ENCODE measurements around the gene FSTL5. TPM values are rescaled to one million over a fixed set of nuclear protein-coding genes. Genes with fewer than 3 reads are reported as not detected.

Gene FSTL5
- polyA plus RNA-seq, 5 donors, result 0.22 to 0.81 (median 0.33) TPM

DNA sequence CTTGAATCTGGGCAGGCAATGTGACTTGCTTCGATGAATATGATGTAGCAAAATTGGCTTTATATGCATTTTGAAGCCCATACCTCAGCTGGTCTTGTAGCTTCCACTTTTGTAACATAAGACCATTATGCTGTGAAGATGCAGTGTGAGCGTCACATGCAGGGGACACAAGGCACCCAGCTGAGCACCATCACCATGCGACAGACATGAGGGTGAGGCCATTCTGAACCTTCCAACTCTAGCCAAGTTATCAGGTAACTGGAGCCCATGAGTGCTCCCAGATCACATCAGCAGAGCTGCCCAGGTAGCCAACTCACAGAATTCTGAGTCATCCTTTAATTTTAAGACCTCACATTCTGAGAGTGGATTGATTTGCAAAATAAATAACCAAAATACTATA is 705.9 kb downstream of the FSTL5 start:
- DNase-seq, result no peak

DNA sequence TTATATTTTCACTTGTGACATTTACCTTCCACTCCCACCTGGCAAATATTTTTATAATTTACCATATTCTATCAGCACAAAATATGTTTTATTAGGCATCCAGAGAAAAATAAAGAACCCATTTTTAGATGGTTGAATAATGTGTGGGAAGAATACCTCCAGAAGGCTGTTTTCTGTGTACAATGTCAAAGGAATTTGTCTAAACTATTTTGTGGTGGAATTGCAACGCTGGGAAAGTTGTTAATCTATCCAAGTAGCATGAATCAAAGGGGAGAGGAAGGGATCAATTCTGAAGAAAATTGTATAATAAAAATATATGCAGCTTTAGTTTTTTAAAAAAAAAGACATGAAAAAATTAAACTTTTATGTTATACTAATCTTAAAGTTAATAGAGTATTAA is 706.5 kb downstream of the FSTL5 start:
- no peak for DNase-seq

DNA sequence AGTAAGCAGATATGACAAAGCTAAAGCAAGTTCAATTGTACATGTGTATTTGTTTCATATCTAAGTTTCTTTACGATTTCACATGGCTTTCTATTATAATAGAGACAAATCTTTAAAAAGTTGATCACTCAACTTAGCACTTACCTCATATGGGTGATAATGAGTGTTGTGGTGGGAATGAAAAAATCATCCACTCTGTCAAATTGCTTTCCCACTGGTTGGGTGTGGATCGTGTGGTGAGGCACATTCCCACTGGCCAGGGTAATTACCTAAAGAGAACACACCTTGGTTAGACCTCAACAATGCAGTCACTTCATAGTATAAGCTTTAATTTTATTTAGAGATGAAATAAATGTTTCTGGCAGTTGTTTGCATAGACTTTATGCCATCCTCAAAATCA is 708.9 kb downstream of the FSTL5 start:
- DNase-seq, result no peak

DNA sequence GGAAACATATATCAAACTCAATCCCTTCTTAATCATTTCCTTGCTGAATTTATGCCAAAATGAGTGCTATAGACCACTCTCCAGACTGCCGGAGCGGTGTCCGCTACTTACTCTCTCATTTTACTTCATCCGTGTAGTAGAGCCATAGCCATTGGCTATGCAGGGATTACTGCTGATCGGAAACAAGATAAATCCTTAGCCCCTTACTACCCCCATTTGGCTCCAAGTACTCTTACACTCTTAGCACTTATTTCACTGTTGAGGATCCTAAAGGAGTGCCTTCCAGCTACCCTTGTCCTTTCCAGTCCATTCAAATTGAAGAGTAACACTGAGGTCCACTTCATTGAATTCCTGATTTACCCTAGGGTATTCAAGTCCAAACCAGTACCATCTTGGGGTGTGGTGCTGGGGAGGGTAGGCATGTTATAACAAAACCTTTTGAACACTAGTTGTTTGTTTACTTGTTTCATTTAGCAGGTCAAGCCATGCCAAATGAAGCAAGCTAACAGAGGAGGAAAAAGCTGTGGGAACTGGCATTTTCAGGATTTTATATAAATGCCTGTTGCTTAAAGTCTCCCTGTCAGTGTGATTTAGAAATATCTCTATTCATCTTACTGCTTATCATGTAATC is 715.1 kb downstream of the FSTL5 start:
- DNase-seq, result no peak

DNA sequence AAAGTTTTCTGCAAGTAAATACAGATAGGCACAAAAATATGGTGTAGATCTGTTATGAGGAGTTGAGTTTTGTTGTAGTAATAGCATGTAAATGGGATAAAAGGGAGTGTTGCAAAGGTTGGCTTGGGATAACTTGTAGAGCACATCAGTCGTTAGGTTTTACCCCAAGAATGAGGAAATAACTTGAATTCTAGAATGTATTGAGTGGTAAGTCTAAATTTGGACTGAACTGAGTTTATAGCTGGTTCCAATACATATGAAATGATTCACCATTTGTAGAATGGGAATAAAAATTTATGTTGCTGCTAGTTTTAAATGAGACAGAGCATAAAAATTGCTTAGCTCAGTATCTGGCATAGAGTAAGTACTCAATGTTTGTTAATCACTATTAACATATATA is 719.2 kb downstream of the FSTL5 start:
- DNase-seq, result no peak

DNA sequence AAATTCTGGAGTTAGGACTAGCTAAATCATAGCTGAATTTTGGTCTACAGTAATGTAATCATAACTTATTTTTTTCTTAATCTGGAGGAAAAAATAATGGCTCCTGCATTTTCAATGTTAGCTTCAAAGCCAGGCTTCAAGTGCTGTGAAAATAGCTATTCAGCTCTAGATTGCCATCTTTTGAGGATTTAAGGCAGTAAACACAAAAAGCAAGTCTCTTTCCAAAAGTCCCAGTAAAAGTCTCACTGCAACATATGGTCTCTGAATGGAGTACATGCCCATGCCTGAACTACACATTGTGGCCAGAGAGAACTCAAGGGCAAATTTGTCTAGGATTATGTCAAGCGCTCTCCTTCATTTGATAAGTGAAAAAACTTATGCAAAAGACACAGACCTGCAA is 720.9 kb downstream of the FSTL5 start:
- DNase-seq, result peak in 1 of 2 donors; percentile 1

DNA sequence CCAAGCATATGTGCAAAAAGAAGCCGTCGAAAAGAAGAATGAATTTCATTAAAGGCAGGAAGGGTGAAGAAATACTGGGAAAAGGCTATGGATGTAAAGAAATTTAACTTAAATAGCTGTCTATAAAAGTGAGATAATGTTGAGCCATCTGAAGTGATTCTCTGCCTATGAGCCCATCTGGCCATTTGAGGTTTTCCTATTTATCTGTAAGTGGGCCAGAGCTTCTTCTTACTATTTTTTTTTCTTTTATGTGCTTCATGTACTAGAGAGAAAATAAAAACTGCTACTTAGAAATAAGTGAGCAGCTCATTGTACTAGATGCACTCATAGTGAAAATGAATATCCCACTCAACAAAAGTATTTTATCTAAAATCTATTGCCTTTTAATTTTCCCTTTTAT is 725.7 kb downstream of the FSTL5 start:
- DNase-seq, result no peak

DNA sequence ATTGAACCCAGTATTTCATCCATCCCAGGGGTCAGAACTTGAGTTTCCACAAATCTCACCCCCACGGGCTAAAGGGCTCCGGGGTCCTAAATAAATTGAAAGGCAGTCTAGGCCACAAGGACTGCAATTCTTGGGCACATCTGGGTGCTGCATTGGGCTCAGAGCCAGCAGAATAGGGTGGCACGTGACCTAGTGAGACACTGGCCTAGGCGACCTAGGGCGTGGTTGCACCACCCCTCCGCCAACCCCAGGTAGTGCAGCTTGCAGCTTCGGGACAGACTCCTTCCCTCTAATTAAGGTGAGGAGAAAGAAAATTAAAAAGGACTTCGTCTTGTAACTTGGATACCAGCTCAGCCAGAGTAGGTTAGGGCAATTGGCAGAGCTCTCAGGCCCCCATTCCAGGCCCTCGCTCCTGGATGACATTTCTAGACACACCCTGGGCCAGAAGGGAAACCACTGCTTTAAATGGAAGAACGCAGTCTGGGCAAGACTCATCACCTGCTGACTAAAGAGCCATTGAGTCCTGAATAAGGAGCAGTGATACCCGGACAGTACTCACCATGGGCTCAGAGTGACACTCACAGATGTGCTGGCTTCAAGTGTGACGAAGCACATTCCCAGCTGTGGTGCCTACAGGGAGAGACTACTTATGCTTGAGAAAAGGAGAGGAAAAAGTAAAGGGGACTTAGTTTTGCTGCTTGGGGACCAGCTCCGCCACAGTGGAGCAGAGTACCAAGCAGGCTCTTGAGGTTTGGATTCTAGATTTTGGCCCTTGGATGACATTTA is 735.4 kb downstream of the FSTL5 start:
- DNase-seq, result no peak

DNA sequence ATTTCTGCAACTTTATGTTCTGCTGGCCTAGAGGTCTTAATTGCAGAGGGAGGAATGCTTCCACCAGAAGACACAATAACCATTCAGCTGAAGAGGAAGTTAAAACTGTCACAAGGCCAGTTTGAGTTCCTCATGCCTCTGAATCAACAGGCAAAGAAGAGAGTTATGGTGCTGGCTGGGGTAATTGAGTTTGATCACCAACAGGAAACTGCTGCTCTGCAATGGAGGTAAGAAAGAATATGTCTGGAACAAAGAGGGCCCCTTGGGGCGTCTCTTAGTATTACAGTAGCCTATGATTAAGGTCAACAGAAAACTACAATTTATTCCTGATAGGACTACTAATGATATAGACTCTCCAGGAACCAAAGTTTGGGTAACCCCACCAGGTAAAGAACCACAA is 744.0 kb downstream of the FSTL5 start:
- DNase-seq, result peak in 1 of 2 donors; percentile 7

DNA sequence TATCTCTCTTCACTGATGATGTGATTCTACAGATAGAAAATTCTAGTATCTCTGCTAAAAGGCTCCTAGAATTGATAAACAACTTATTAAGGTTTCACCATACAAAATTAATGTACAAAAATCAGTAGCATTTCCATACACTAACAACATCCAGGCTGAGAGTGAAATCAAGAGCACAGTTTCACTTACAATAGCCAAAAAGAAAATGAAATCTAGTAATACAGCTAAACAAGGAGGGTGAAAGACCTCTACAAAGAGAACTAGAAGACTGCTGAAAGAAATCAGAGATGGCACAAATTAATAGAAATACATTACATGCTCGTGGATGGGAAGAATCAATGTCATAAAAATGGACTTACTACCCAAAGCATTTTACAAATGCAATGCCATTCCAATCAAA is 751.9 kb downstream of the FSTL5 start:
- DNase-seq, result no peak

DNA sequence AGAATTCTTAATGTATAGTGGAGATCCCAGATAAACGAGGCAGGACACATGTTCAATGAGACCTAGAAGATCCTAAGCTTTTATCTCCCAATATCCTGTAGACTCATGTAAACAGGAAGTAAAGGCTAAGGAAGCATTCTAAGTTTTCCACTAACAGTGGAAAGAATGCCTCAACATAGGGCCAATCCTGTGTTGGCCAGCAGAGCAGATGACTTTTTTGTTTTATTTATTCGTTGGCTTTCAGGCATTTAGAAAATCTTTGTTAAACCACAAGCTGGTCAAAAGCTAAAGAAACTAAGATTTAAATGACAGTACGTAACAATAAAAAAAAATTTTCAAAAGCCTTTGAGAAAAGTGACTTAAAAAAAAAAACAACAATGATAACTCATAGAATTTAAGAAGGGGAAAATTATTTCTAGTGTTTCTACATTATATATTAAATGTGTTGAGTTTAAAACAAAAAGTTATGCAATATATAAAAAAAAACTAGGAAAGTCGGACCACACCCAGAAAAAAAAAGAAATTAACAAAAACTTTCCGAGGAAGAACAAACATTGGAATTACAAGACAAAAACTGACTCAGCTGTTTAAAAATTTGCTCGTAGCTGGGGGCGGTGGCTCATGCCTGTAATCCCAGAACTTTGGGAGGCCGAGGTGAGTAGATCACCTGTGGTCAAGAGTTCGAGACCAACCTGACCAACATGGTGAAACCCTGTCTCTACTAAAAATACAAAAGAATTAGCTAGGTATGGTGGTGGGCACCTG is 759.3 kb downstream of the FSTL5 start:
- no peak for DNase-seq

DNA sequence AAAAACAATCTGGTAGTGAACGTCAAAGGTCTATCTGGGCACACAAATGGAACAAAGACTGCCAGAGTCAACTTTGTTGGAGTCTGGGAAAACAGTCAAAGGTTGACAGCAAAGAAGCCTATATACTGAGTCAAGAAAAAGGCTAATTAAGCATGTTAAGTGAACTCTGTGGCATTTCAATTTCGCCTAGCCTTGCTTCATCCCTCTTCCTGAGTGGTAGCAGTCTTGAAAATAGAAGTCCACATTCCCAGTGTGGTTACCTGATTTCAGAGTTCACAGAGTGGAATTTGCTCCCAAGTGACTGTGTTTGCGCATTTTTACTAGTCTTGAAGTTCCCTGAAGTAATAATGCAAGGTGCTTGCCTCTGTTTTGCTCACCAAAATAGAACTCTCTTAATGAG is 760.0 kb downstream of the FSTL5 start:
- no peak for DNase-seq

DNA sequence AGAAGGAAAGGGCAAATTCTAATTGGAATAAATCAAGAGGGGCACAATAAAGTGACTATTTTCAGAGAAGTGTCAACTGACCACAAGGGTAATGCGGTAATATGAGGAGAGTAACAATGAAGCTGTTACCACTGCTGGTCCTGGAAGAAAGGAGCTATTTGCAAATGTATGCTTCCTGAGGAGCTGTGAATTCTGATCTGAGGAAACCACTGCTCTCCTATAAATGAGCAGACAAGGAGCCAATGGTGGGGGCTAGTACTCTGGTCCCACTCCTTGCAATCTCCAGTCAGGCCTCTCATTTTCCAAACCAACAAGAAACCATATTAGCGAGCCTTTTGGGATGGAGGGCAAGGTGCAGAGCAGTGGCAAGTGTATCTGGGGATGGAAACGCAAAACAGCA is 770.2 kb downstream of the FSTL5 start:
- DNase-seq, result no peak

DNA sequence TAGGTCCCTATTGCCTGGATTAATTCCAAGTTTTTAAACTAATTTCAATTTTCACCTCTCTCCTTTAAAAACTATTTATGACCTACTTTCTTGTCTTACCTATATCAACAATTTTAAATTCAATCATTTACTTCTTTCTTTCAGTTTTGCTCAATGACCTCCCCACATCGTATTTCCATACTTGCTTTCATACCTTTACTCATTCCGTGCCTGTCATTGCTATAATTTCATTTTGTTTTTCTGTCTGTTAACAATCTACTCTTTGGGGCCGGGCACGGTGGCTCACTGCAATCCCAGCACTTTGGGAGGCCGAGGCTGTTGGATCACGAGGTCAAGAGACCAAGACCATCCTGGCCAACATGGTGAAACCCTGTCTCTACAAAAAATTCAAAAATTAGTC is 781.1 kb downstream of the FSTL5 start:
- DNase-seq, result no peak

DNA sequence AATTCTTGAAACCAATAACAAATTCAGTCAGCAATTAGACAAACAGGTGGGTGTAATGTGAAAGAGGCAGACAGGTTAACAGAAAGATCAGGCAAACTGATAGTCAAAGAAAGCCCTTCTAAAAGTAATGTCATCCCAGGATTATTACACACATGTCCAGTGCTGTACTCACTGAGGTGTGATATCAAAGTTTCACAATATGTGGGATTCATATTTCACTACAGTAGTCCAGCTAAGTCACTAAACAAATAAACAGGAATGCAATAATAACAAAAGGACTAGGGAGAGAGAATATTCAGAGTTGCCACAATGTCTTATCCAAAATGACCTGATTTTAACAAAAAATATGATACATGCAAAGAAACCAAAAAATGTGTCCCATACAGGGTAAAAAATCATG is 787.5 kb downstream of the FSTL5 start:
- DNase-seq, result no peak

DNA sequence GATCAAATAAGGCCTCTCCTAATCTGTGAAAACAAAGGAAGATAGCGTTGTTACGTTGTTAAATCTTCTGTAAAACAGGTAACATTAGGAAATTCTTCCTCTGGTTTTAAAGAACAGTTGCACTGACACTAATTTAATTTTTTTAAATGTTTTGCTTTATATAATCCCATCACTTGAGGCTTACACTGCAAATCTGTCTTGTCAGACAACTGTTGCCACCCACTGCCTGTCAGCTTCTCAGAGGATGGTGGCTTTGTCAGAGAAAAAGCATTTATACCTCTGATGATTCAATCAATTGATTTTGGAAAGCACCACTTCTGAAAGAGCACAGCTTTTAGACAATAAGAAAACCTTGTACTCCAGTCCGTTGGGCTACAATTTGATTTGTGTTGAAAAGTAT is 799.1 kb downstream of the FSTL5 start:
- DNase-seq, result no peak

DNA sequence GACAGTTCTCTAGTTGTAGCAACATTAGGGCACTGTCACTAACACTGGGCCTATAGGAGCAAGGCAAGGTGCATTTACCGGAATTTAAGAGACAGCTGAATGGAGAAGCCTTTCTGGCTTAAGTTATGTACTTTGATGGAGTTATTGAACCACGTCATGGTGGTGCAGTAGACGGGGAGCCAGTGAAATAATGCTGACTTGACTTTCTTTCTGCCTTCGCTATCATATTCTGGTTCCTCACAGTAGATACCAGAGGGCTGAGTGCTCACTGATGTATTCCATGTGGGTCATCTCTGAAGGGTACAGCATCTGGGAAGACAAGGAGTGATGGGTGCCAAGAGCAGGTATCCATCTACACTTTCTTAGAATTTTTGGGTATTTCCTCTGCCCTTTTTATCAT is 802.8 kb downstream of the FSTL5 start:
- no peak for DNase-seq

DNA sequence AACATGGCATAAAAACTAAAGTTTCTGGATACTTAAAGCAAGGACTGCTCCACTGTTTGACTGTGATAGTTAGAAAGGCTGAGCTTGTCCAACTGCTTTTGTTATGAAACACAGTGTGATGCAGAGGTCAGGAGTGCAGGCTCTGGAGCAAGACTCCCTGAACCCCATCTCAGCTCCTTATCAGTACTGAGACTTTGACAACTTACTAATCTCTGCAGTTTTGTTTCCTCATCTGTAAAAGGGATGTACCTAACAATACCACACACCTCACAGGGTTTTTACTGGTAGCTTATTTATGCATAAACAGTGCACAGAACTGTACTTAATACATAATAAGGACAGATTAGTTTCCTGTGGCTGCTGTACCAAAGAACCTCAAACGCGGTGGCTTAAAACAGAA is 804.3 kb downstream of the FSTL5 start:
- DNase-seq, result no peak

DNA sequence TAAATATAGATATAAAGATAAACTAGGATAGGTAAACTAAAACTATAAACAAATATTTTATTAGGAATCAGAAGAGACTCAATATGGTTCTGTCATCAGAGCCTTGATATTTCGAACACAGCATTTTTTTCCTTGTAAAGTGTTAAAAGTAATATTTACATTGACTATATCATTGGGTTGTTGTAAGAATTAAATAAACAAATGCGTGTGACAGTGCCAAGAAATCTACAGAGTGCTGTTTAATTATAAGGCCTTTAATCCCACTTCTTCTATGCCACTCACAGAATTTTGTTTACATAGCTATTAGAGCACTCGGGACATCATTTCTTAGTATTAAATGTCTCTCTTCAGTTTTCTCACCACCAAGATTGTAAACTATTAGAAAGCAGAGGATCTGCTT is 807.4 kb downstream of the FSTL5 start:
- no peak for DNase-seq

DNA sequence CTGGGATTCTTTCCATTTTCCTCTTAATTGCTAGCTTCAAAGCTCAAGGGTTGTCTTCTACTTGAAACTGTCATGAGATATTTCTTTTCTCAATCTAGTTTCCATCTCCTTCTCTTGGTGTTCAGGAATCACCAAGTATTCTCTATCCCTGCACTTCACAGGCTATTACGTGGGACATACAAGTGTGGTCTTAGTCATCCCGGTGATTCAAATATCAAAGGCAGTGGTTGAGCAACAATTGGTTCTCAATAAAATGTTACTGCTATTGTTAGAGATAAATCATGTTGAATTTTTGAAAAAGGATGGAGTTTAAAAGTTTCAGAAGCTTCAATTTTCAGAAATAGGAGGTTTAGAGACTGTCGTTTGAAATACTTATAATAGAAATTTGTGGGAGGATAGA is 812.9 kb downstream of the FSTL5 start:
- DNase-seq, result no peak

DNA sequence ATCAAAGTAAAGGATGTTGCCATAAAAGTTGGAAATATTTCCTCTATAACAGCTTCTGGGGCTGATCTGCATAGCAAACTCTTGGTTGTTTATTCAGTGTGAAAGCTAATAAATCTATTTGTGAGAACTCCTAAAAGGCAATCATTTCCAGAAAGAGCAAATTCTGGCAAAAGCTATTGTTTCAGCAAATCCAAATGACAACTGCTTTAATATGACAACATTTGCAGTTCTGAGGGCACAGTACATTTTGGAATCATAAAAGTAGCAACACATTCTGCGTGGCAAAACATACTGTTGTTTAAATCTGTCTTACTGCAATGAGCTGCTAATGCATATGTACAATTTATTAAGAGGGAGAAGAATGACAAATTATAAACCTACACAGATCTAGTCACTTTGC is 818.1 kb downstream of the FSTL5 start:
- no peak for DNase-seq

DNA sequence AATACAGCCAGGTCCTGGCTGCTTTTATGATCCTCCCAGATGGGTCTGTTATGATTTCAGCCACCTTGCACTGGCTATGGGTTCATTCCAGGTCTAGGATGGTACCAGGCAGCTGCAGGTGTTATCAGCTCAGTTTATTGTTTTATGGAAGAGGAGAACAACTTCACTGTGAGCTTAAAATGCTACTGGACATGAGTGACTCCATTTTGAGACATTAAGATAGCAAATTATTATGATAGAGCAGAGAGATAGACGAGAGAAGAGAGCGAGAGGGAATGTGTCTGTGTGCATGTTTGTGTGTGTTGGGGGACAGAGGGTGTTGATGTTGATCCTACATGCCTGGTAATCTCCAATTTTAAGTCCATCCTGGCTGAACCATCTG is 820.2 kb downstream of the FSTL5 start:
- DNase-seq, result no peak
